H1 (cell line): ENCODE results near the gene PRKRIP1. TPM values are rescaled to one million over a fixed set of nuclear protein-coding genes. Genes with fewer than 3 reads are reported as not detected.

Experiments used
- CTCF ChIA-PET: fragments of 300-600 bp; sonication (Branson Sonifier 250); formaldehyde crosslinking; loops from one replicate; lab custom pipeline; 2021; ENCODE audit not compliant: partially characterized antibody; lab: Charles Lee
- POLR2A ChIA-PET: fragments of 300-600 bp; sonication (Branson Sonifier 250); formaldehyde crosslinking; loops from one replicate; lab custom pipeline; 2021; ENCODE audit warnings: inconsistent platforms; ENCODE audit not compliant: partially characterized antibody; lab: Charles Lee
- DNase-seq, 2 experiments: peaks; one replicate each; pipeline versions ENCODE4 v3.0.0 to v3.0.0-alpha.2; 2010 to 2022; ENCODE audit warnings: low spot score in 2 of 2, low read depth in 1 of 2, mixed read lengths in 1 of 2
- FAIRE-seq: peaks from 2 replicates; lab custom pipeline; 2011; peaks lifted over from hg19 to GRCh38; lab: Jason Lieb, UNC
- H2AFZ ChIP-seq: 2 replicates; pipeline ENCODE4 v1.8.1; 2012; ENCODE audit warnings: low read length, inconsistent platforms
- H2AK5ac ChIP-seq: 2 replicates; pipeline ENCODE4 v1.6.1; 2013; ENCODE audit warnings: low read depth, low read length
- H2BK120ac ChIP-seq: replicated peaks from 2 replicates; pipeline ENCODE3; 2013; ENCODE audit warnings: low read depth, low read length, inconsistent platforms
- H2BK12ac ChIP-seq: 2 replicates; pipeline ENCODE4 v1.6.1; 2013; ENCODE audit warnings: low read depth, low read length
- H2BK15ac ChIP-seq: 2 replicates; pipeline ENCODE4 v1.6.1; 2013; ENCODE audit warnings: low read length
- H2BK20ac ChIP-seq: 2 replicates; pipeline ENCODE4 v1.6.1; 2013; ENCODE audit warnings: low read length
- H2BK5ac ChIP-seq: 2 replicates; pipeline ENCODE4 v1.6.1; 2013; ENCODE audit warnings: low read depth, low read length
- H3K14ac ChIP-seq: 2 replicates; pipeline ENCODE4 v1.6.1; 2013; ENCODE audit warnings: inconsistent platforms; ENCODE audit not compliant: insufficient read length
- H3K18ac ChIP-seq: 2 replicates; pipeline ENCODE4 v1.6.1; 2013; ENCODE audit warnings: low read length; ENCODE audit errors: extremely low read depth
- H3K23ac ChIP-seq: 2 replicates; pipeline ENCODE4 v1.6.1; 2013; ENCODE audit warnings: inconsistent platforms; ENCODE audit not compliant: insufficient read length
- H3K23me2 ChIP-seq: 2 replicates; pipeline ENCODE4 v1.6.1; 2013; ENCODE audit warnings: low read depth, low read length
- H3K27ac ChIP-seq: 2 replicates; pipeline ENCODE4 v1.6.1; 2011; ENCODE audit warnings: low read depth, low read length, inconsistent platforms
- H3K27me3 ChIP-seq, 4 experiments: replicated peaks in 1 of 4; 1 replicate in 1 of 4; 2 replicates in 3 of 4; pipeline versions ENCODE4 v1.6.1 to v1.8.1; 2011 to 2013; ENCODE audit warnings: low read length in 3 of 4, mild to moderate bottlenecking in 3 of 4, inconsistent platforms in 2 of 4, mixed read lengths in 2 of 4, moderate library complexity in 1 of 4; ENCODE audit not compliant: control insufficient read depth in 3 of 4, insufficient read depth in 3 of 4; ENCODE audit errors: extremely low read depth in 1 of 4
- H3K36me3 ChIP-seq, 4 experiments: 2 replicates each; pipeline versions ENCODE4 v1.6.1 to v1.8.1; 2011 to 2013; ENCODE audit warnings: mild to moderate bottlenecking in 4 of 4, low read length in 3 of 4, moderate library complexity in 2 of 4, control low read depth in 1 of 4, inconsistent platforms in 1 of 4; ENCODE audit not compliant: insufficient read depth in 4 of 4, control insufficient read depth in 2 of 4
- H3K4ac ChIP-seq: replicated peaks from 2 replicates; pipeline ENCODE3; 2013; ENCODE audit warnings: low read length, low read depth, mixed read lengths, inconsistent platforms; ENCODE audit not compliant: insufficient read length
- H3K4me1 ChIP-seq, 4 experiments: replicated peaks in 1 of 4; 1 replicate in 1 of 4; 2 replicates in 3 of 4; pipeline versions ENCODE4 v1.6.1 to v1.8.1; 2011 to 2013; ENCODE audit warnings: low read length in 3 of 4, inconsistent platforms in 2 of 4, mixed read lengths in 1 of 4; ENCODE audit not compliant: insufficient read depth in 4 of 4, control insufficient read depth in 3 of 4
- H3K4me2 ChIP-seq, 2 experiments: 2 replicates each; pipeline versions ENCODE4 v1.6.1 to v1.8.1; 2011 to 2013; ENCODE audit warnings: low read depth in 2 of 2, low read length in 2 of 2, control low read depth in 1 of 2, inconsistent platforms in 1 of 2, mild to moderate bottlenecking in 1 of 2; ENCODE audit not compliant: insufficient read depth in 1 of 2
- H3K4me3 ChIP-seq, 4 experiments: fragments of 200-600, 300-600 bp in 1 of 4; sonication (generic), shearing (Covaris generic), sonication (Bioruptor Twin) in 1 of 4; 2 replicates each; pipeline versions ENCODE4 v1.5.1 to v1.8.1; 2011 to 2016; ENCODE audit warnings: low read length in 4 of 4, low read depth in 3 of 4, control low read depth in 2 of 4, inconsistent platforms in 2 of 4, mild to moderate bottlenecking in 2 of 4, mixed read lengths in 1 of 4, moderate library complexity in 1 of 4; ENCODE audit not compliant: insufficient read depth in 2 of 4; ENCODE audit errors: extremely low read depth in 1 of 4
- H3K56ac ChIP-seq: replicated peaks from 2 replicates; pipeline ENCODE3; 2013; ENCODE audit warnings: low read depth, mild to moderate bottlenecking, mixed read lengths, low read length, inconsistent platforms; ENCODE audit not compliant: insufficient read length
- H3K79me1 ChIP-seq: 2 replicates; pipeline ENCODE4 v1.6.1; 2013; ENCODE audit warnings: low read depth, low read length, control low read depth
- H3K79me2 ChIP-seq, 2 experiments: 2 replicates each; pipeline versions ENCODE4 v1.6.1 to v1.8.1; 2012 to 2013; ENCODE audit warnings: low read length in 2 of 2, mild to moderate bottlenecking in 2 of 2, inconsistent platforms in 1 of 2; ENCODE audit not compliant: insufficient read depth in 2 of 2, control insufficient read depth in 1 of 2
- H3K9ac ChIP-seq, 4 experiments: replicated peaks in 1 of 4; 1 replicate in 1 of 4; 2 replicates in 3 of 4; pipeline versions ENCODE4 v1.6.1 to v1.8.1; 2011 to 2013; ENCODE audit warnings: low read depth in 3 of 4, low read length in 3 of 4, control low read depth in 2 of 4, mild to moderate bottlenecking in 2 of 4, moderate library complexity in 2 of 4, inconsistent platforms in 1 of 4; ENCODE audit errors: extremely low read depth in 1 of 4
- H3K9me3 ChIP-seq, 2 experiments: 2 replicates each; pipeline versions ENCODE4 v1.6.1 to v1.8.1; 2012 to 2013; ENCODE audit warnings: mild to moderate bottlenecking in 2 of 2, moderate library complexity in 2 of 2, control low read depth in 1 of 2, inconsistent platforms in 1 of 2, low read depth in 1 of 2, low read length in 1 of 2, mixed read lengths in 1 of 2; ENCODE audit not compliant: insufficient read depth in 2 of 2
- H4K20me1 ChIP-seq, 2 experiments: replicated peaks in 1 of 2; 2 replicates each; pipeline versions ENCODE3 to v1.8.1; 2011 to 2013; ENCODE audit warnings: inconsistent platforms in 2 of 2, low read length in 2 of 2, mild to moderate bottlenecking in 1 of 2; ENCODE audit not compliant: insufficient read depth in 2 of 2, control insufficient read depth in 1 of 2
- H4K5ac ChIP-seq: 2 replicates; pipeline ENCODE4 v1.6.1; 2013; ENCODE audit warnings: low read length, low read depth, mixed read lengths, inconsistent platforms; ENCODE audit not compliant: insufficient read length
- H4K8ac ChIP-seq: 2 replicates; pipeline ENCODE4 v1.8.0; 2013; ENCODE audit warnings: mild to moderate bottlenecking, moderate library complexity, low read length, inconsistent platforms; ENCODE audit not compliant: insufficient read depth; ENCODE audit errors: extremely low read depth
- H4K91ac ChIP-seq: replicated peaks from 2 replicates; pipeline ENCODE3; 2013; ENCODE audit warnings: low read length, mixed read lengths, inconsistent platforms; ENCODE audit not compliant: insufficient read length
- CHD1 ChIP-seq: IDR thresholded peaks from 2 replicates; pipeline ENCODE4 v1.6.1; 2012; ENCODE audit warnings: low read depth, low read length, improper control_type of control experiment
- CREB1 ChIP-seq: IDR thresholded peaks from 2 replicates; pipeline ENCODE4 v1.6.1; 2012; ENCODE audit warnings: inconsistent platforms
- CTBP2 ChIP-seq: IDR thresholded peaks from 2 replicates; pipeline ENCODE4 v1.7.0; 2011; ENCODE audit warnings: borderline replicate concordance, mild to moderate bottlenecking, moderate library complexity, mixed read lengths, low read length; ENCODE audit not compliant: insufficient read depth, insufficient read length
- EZH2 ChIP-seq: fragments of 200-600 bp; sonication (generic); IDR thresholded peaks from 2 replicates; pipeline ENCODE4 v1.7.1; 2012; ENCODE audit warnings: low read depth, mild to moderate bottlenecking, moderate library complexity, low read length, inconsistent platforms; ENCODE audit not compliant: severe bottlenecking
- GTF2F1 ChIP-seq: IDR thresholded peaks from 2 replicates; pipeline ENCODE4 v1.6.1; 2012; ENCODE audit warnings: low read depth, low read length, improper control_type of control experiment, borderline replicate concordance
- KDM1A ChIP-seq: fragments of 200-600, 300-600 bp; sonication (generic); IDR thresholded peaks from 2 replicates; pipeline ENCODE4 v1.7.1; 2016; ENCODE audit warnings: mild to moderate bottlenecking, low read length, borderline replicate concordance
- KDM5A ChIP-seq: fragments of 200-600 bp; IDR thresholded peaks from 2 replicates; pipeline ENCODE4 v1.7.1; 2012; ENCODE audit warnings: mild to moderate bottlenecking, low read length, inconsistent platforms, mixed read lengths
- RNF2 ChIP-seq: fragments of 200-900, 300-1000 bp; sonication (generic); IDR thresholded peaks from 2 replicates; pipeline ENCODE4 v1.7.1; 2016; ENCODE audit warnings: borderline replicate concordance, low read depth, mild to moderate bottlenecking, antibody characterized with exemption, low read length; ENCODE audit not compliant: poor library complexity, severe bottlenecking; ENCODE audit errors: missing control alignments
- SIN3A ChIP-seq, 2 experiments: IDR thresholded peaks in 1 of 2; conservative IDR thresholded peaks in 1 of 2; 2 replicates each; pipeline ENCODE4 v1.6.1; 2011 to 2012; ENCODE audit warnings: low read length in 2 of 2, improper control_type of control experiment in 1 of 2, low read depth in 1 of 2, mild to moderate bottlenecking in 1 of 2
- TAF1 ChIP-seq: IDR thresholded peaks from 2 replicates; pipeline ENCODE4 v1.6.1; 2011; ENCODE audit warnings: mild to moderate bottlenecking, low read depth, low read length
- TAF7 ChIP-seq: optimal IDR thresholded peaks from 2 replicates; pipeline ENCODE3; 2011; ENCODE audit warnings: low read depth, mild to moderate bottlenecking, inconsistent platforms, low read length, moderate library complexity, borderline replicate concordance
- TEAD4 ChIP-seq: IDR thresholded peaks from 2 replicates; pipeline ENCODE4 v1.6.1; 2012; ENCODE audit warnings: low read depth, low read length, inconsistent platforms, mixed read lengths
- WGBS, 2 experiments: shearing (Covaris generic) in 1 of 2; methylation state at CpG; one replicate each; pipeline versions ENCODE4 v1.1.6 to v1.1.7; 2013 to 2015; ENCODE audit warnings: low lambda C conversion rate in 2 of 2, mixed read lengths in 2 of 2, inconsistent platforms in 1 of 2, low coverage in 1 of 2, missing lambda C conversion rate in 1 of 2; ENCODE audit not compliant: insufficient replicate concordance in 2 of 2, insufficient coverage in 1 of 2, insufficient read length in 1 of 2; ENCODE audit errors: extremely low coverage in 1 of 2, missing lambda C conversion rate in 1 of 2; 5-methylcytosine and 5-hydroxymethylcytosine counted together
- polyA plus RNA-seq, 7 experiments: library from polyadenylated mRNA; depleted of rRNA in 3 of 7; stranded (reverse) in 5 of 7; unstranded in 2 of 7; fragments of >200 nt in 5 of 7; fragments of 200-250 nt in 2 of 7; gene quantifications; 1 replicate in 5 of 7; 2 replicates in 1 of 7; 4 replicates in 1 of 7; pipeline versions ENCODE4 v1.2.1 to v1.2.3, GENCODE V29; 2011 to 2013; ENCODE audit warnings: missing spikeins in 2 of 7, mixed read lengths in 2 of 7
- total RNA-seq: library from RNA; stranded (reverse); fragmentation: NEBNext Ultra II Directional; extraction: Animal tissue kit (Norgen Biotek cat#: 25700); gene quantifications from 2 replicates; pipeline ENCODE4 v1.2.1, GENCODE V29; 2021

The PRKRIP1 gene
- total and polyA plus RNA-seq, 2 of the 8 experiments (the other 6 are each of a cell fraction or from before 2014, with no cell fraction given), result 11.1 to 22.0 TPM

- H3K27ac ChIP-seq, result no peak overlapping the region
- no peak overlapping the region for H4K8ac ChIP-seq
- H3K23me2 ChIP-seq, result no peaks in the 10 kb centered on the region
- H4K5ac ChIP-seq, result no peak overlapping the region
- no peak overlapping the region for H3K56ac ChIP-seq
- no peak overlapping the region for H3K4me2 ChIP-seq
- H3K4me3 ChIP-seq, result no peak overlapping the region
- H3K23ac ChIP-seq, result no peak overlapping the region
- H2BK12ac ChIP-seq, result no peak overlapping the region
- WGBS, 2 experiments, result 93% methylated on average over 7 of the region's 10 CpGs; no CpG with 5 or more reads in 1 of the 2 experiments
- H4K20me1 ChIP-seq, result peaks cover 3 to 11% of the 10 kb centered on the region in 2 experiments
- H2AFZ ChIP-seq, result no peak overlapping the region
- no peak overlapping the region for H2AK5ac ChIP-seq
- CTCF ChIA-PET, result interaction anchor here (0.6 to 3.6 kb wide), 4 partner anchors 9 to 710 kb away, joined by 3 to 12 read pairs (median 8); no protein-coding TSS in a partner anchor
- H4K91ac ChIP-seq, result no peak overlapping the region
- H2BK5ac ChIP-seq, result no peak overlapping the region
- H3K4me1 ChIP-seq, result peaks cover 0 to 14% (median 1%) of the 10 kb centered on the region in 4 experiments; a peak in 2 of 7 replicates
- H2BK15ac ChIP-seq, result no peak overlapping the region
- no peak overlapping the region for H3K18ac ChIP-seq
- no peak overlapping the region for H3K4ac ChIP-seq
- POLR2A ChIA-PET, result interaction anchor here (0.7 to 9.5 kb wide), 4 partner anchors 9 to 42 kb away, joined by 3 to 49 read pairs (median 4); no protein-coding TSS in a partner anchor
- peaks cover 2 to 20% (median 7%) of the 10 kb centered on the region in 4 experiments; a peak in 6 of 8 replicates for H3K36me3 ChIP-seq
- no peak overlapping the region for H3K14ac ChIP-seq
- H2BK20ac ChIP-seq, result no peak overlapping the region
- H3K79me2 ChIP-seq, result no peaks in the 10 kb centered on the region
- DNase-seq (no peak), FAIRE-seq (no peak)
- H2BK120ac ChIP-seq, result no peak overlapping the region
- no peaks in the 10 kb centered on the region for H3K27me3 ChIP-seq
- no peak overlapping the region for H3K9ac ChIP-seq
- H3K9me3 ChIP-seq, result no peaks in the 10 kb centered on the region
- H3K79me1 ChIP-seq, result no peaks in the 10 kb centered on the region; the same call in 1 of the 2 replicates
- TF ChIP-seq CHD1 (no peak), RNF2 (no peak), CREB1 (no peak), SIN3A (conservative IDR thresholded peaks at IDR 0.05 in 1 of 2, IDR thresholded peaks at IDR 0.05 in 1 of 2; ENCODE audit: low read depth in 1 of 2, low read length in 2 of 2) (no peak), TAF1 (no peak), KDM1A (no peak), TAF7 (no peak), CTBP2 (no peak), GTF2F1 (no peak), TEAD4 (no peak), KDM5A (no peak), EZH2 (no peak)
Observed at GRCh38 chr7:102421706-102422240, 25.6 kb downstream of the PRKRIP1 start.
